Endodermal cell (in vitro differentiated cells): ENCODE data around the gene SLC38A10. TPM values are rescaled to one million over a fixed set of nuclear protein-coding genes. Genes with fewer than 3 reads are reported as not detected.

Source experiments
- DNase-seq: peaks from one replicate; pipeline ENCODE4 v3.0.0-alpha.2; 2017
- H3K27ac ChIP-seq: 2 replicates; pipeline ENCODE4 v1.5.1; 2013; ENCODE audit warnings: mild to moderate bottlenecking, low read depth, low read length, moderate library complexity
- H3K27me3 ChIP-seq: 2 replicates; pipeline ENCODE4 v1.6.1; 2013; ENCODE audit warnings: mild to moderate bottlenecking, low read length, moderate library complexity; ENCODE audit not compliant: insufficient read depth, control insufficient read depth, poor library complexity, severe bottlenecking
- H3K36me3 ChIP-seq: 2 replicates; pipeline ENCODE4 v1.7.0; 2013; ENCODE audit warnings: mild to moderate bottlenecking, low read length, moderate library complexity; ENCODE audit not compliant: control insufficient read depth, insufficient read depth
- H3K4me1 ChIP-seq: one replicate; pipeline ENCODE4 v1.7.0; 2013; ENCODE audit warnings: low read length; ENCODE audit not compliant: control insufficient read depth, insufficient read depth
- H3K4me3 ChIP-seq: 2 replicates; pipeline ENCODE4 v1.5.1; 2013; ENCODE audit warnings: mild to moderate bottlenecking, low read length, moderate library complexity
- H3K9ac ChIP-seq: 2 replicates; pipeline ENCODE4 v1.6.1; 2013; ENCODE audit warnings: mild to moderate bottlenecking, low read length, moderate library complexity; ENCODE audit not compliant: poor library complexity, severe bottlenecking; ENCODE audit errors: extremely low read depth
- H3K9me3 ChIP-seq: 2 replicates; pipeline ENCODE4 v1.6.1; 2013; ENCODE audit warnings: mild to moderate bottlenecking, low read length, moderate library complexity; ENCODE audit not compliant: control insufficient read depth
- H3K27ac Mint-ChIP-seq: 2 replicates; pipeline ENCODE4 v1.8.0; 2020; ENCODE audit warnings: mixed read lengths
- H3K27me3 Mint-ChIP-seq: 2 replicates; pipeline ENCODE4 v1.8.0; 2021; ENCODE audit warnings: mild to moderate bottlenecking, mixed read lengths; ENCODE audit not compliant: insufficient read depth
- H3K36me3 Mint-ChIP-seq: 2 replicates; pipeline ENCODE4 v1.8.0; 2020; ENCODE audit warnings: low read depth, mixed read lengths
- H3K4me1 Mint-ChIP-seq: 2 replicates; pipeline ENCODE4 v1.8.0; 2020; ENCODE audit warnings: mixed read lengths
- H3K4me3 Mint-ChIP-seq: 2 replicates; pipeline ENCODE4 v1.8.0; 2020; ENCODE audit warnings: mild to moderate bottlenecking, moderate library complexity, mixed read lengths
- H3K9me3 Mint-ChIP-seq: 2 replicates; pipeline ENCODE4 v1.8.0; 2020; ENCODE audit warnings: mild to moderate bottlenecking, mixed read lengths
- CTCF ChIP-seq: fragments of 200-600 bp; sonication (generic); conservative IDR thresholded peaks from 2 replicates; pipeline ENCODE4 v1.5.0; 2021; ENCODE audit warnings: antibody characterized with exemption, mild to moderate bottlenecking
- WGBS, 2 experiments: methylation state at CpG; one replicate each; pipeline versions ENCODE4 v1.1.5 to v1.1.7; 2013; ENCODE audit warnings: missing lambda C conversion rate in 2 of 2, mixed read lengths in 1 of 2; ENCODE audit not compliant: insufficient coverage in 1 of 2, insufficient read length in 1 of 2; 5-methylcytosine and 5-hydroxymethylcytosine counted together
- total RNA-seq, 2 donors: library from RNA; stranded (reverse); fragmentation: NEBNext Ultra II Directional in 1 of 2; extraction: Animal tissue kit (Norgen Biotek cat#: 25700) in 1 of 2; gene quantifications; 2 replicates in 1 of 2; 3 replicates in 1 of 2; pipeline ENCODE4 v1.2.1, GENCODE V29; 2021

Gene SLC38A10
- total RNA-seq, 2 donors from 2014 or later: 60.2 to 90.3 TPM

DNA sequence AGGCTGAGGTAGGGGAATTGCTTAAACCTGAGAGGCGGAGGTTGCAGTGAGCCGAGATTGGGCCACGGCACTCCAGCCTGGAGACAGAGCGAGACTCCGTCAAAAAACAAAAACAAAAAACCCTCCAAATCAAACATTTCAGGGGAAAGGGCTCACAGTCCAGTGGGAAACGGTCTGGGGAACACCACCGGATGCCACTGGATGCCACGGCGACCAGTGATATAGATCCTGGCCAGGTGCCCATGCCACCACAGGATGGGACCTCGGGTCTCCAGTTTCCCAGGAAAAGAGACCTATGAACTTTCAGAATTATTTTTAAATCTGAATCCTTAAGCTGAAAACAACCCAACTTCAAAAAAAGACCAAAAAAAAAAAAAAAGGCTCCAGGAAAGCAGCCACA is 84.6 kb downstream of the SLC38A10 start:
- no peak for DNase-seq
- H3K9me3 Mint-ChIP-seq: no peaks in the 10 kb centered on the region
- Histone ChIP-seq H3K27me3 (no peaks in the 10 kb centered on the region), H3K4me1 (no peaks in the 10 kb centered on the region), H3K36me3 (no peaks in the 10 kb centered on the region), H3K27ac (no peak overlapping the region), H3K4me3 (no peak overlapping the region), H3K9ac (no peak overlapping the region), H3K9me3 (no peaks in the 10 kb centered on the region)
- no peak overlapping the region for H3K4me3 Mint-ChIP-seq
- no peaks in the 10 kb centered on the region for H3K4me1 Mint-ChIP-seq
- H3K27ac Mint-ChIP-seq: no peak overlapping the region
- H3K36me3 Mint-ChIP-seq: peaks cover 3% of the 10 kb centered on the region
- H3K27me3 Mint-ChIP-seq: no peaks in the 10 kb centered on the region
- TF ChIP-seq CTCF: no peak
- WGBS, 2 experiments: 95% methylated on average over 5 to 10 of the region's 10 CpGs

- H3K27me3 Mint-ChIP-seq: no peaks in the 10 kb centered on the region
- Histone ChIP-seq H3K36me3 (no peaks in the 10 kb centered on the region), H3K9ac (no peak overlapping the region), H3K27me3 (no peaks in the 10 kb centered on the region), H3K4me3 (no peak overlapping the region), H3K27ac (no peak overlapping the region), H3K9me3 (no peaks in the 10 kb centered on the region), H3K4me1 (no peaks in the 10 kb centered on the region)
- no peak for DNase-seq
- no peaks in the 10 kb centered on the region for H3K9me3 Mint-ChIP-seq
- peaks cover 3% of the 10 kb centered on the region for H3K36me3 Mint-ChIP-seq
- no peak overlapping the region for H3K27ac Mint-ChIP-seq
- H3K4me1 Mint-ChIP-seq: no peaks in the 10 kb centered on the region
- H3K4me3 Mint-ChIP-seq: no peak overlapping the region
- WGBS, 2 experiments: 96 to 97% methylated on average over 12 to 16 of the region's 16 CpGs
- no peak for TF ChIP-seq CTCF
Observed at GRCh38 chr17:81209141-81209540, 86.0 kb downstream of the SLC38A10 start.

- no peaks in the 10 kb centered on the region for H3K27me3 Mint-ChIP-seq
- H3K4me1 Mint-ChIP-seq: no peaks in the 10 kb centered on the region
- TF ChIP-seq CTCF: no peak
- H3K9me3 ChIP-seq: no peaks in the 10 kb centered on the region
- DNase-seq: no peak
- WGBS, 2 experiments: 95 to 100% methylated on average over 4 to 10 of the region's 10 CpGs
- no peak overlapping the region for H3K27ac ChIP-seq
- H3K4me3 Mint-ChIP-seq: no peak overlapping the region
- H3K4me1 ChIP-seq: no peaks in the 10 kb centered on the region
- no peaks in the 10 kb centered on the region for H3K27me3 ChIP-seq
- H3K27ac Mint-ChIP-seq: no peak overlapping the region
- H3K36me3 Mint-ChIP-seq: peaks cover 3% of the 10 kb centered on the region
- H3K9me3 Mint-ChIP-seq: no peaks in the 10 kb centered on the region
- H3K9ac ChIP-seq: no peak overlapping the region
- H3K36me3 ChIP-seq: no peaks in the 10 kb centered on the region
- no peak overlapping the region for H3K4me3 ChIP-seq
Observed at GRCh38 chr17:81208651-81209050, 86.5 kb downstream of the SLC38A10 start.
